ENCODE data around the gene SSBP3. TPM values are rescaled to one million over a fixed set of nuclear protein-coding genes. Genes with fewer than 3 reads are reported as not detected.
A peak's percentile ranks its signal among the peaks of the same experiment; 100 is the strongest.

Gene SSBP3
- total RNA-seq, 4 donors from 2014 or later: 19.0 to 35.2 (median 33.4) TPM

DNA sequence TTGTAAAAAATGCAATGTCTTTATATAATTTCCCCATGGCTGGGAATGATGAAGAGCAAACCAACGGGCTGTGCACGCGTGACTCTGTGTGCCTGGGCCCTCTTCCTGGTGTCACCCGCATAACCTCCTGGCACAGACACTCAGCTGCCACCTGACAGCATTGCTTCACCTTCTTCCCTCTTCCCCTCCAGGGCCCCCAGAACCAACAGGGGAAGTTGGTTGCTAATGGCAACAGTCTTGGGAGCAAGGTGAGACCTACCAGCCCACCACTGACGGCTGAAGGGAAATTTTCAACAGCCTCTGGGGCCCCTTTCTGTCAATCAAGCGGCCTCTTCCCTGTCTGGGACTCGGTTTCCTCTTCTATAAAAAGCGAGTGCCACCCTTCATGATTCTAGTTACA lies 33.2 kb downstream of the SSBP3 start:
- Histone ChIP-seq H3K27ac (no peak overlapping the region), H3K4me1 (peaks cover 0 to 55% (median 13%) of the 10 kb centered on the region in 4 donors), H3K9me3 (no peaks in the 10 kb centered on the region), H3K36me3 (peaks cover 0 to 6% (median 0%) of the 10 kb centered on the region in 3 donors), H3K27me3 (no peaks in the 10 kb centered on the region), H3K4me3 (no peak overlapping the region)
- TF ChIP-seq POLR2A (IDR thresholded peaks at IDR 0.05): no peak
- TF ChIP-seq, protein P1, sequence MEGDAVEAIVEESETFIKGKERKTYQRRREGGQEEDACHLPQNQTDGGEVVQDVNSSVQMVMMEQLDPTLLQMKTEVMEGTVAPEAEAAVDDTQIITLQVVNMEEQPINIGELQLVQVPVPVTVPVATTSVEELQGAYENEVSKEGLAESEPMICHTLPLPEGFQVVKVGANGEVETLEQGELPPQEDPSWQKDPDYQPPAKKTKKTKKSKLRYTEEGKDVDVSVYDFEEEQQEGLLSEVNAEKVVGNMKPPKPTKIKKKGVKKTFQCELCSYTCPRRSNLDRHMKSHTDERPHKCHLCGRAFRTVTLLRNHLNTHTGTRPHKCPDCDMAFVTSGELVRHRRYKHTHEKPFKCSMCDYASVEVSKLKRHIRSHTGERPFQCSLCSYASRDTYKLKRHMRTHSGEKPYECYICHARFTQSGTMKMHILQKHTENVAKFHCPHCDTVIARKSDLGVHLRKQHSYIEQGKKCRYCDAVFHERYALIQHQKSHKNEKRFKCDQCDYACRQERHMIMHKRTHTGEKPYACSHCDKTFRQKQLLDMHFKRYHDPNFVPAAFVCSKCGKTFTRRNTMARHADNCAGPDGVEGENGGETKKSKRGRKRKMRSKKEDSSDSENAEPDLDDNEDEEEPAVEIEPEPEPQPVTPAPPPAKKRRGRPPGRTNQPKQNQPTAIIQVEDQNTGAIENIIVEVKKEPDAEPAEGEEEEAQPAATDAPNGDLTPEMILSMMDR (IDR thresholded peaks at IDR 0.05): no peak
- no peak for DNase-seq

DNA sequence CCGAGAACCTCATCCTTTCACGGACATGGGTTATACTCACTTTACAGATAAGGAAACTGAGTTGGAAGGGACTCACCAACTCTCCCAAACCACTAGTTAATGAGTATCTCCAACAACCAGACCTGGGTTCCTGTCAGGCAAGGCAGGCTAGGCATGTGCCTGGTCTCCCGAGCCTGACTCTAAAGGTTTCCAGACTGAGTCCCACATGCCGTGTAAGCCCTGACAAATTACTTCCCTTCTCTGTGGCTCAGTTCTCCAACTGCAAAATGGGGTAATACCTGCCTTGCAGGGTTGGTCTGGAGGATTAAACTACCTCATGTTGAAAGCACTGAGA lies 34.3 kb downstream of the SSBP3 start:
- Histone ChIP-seq H3K27ac (peak overlapping the region in 1 of 4 donors; percentile 45), H3K4me1 (peaks cover 0 to 45% (median 9%) of the 10 kb centered on the region in 4 donors)

DNA sequence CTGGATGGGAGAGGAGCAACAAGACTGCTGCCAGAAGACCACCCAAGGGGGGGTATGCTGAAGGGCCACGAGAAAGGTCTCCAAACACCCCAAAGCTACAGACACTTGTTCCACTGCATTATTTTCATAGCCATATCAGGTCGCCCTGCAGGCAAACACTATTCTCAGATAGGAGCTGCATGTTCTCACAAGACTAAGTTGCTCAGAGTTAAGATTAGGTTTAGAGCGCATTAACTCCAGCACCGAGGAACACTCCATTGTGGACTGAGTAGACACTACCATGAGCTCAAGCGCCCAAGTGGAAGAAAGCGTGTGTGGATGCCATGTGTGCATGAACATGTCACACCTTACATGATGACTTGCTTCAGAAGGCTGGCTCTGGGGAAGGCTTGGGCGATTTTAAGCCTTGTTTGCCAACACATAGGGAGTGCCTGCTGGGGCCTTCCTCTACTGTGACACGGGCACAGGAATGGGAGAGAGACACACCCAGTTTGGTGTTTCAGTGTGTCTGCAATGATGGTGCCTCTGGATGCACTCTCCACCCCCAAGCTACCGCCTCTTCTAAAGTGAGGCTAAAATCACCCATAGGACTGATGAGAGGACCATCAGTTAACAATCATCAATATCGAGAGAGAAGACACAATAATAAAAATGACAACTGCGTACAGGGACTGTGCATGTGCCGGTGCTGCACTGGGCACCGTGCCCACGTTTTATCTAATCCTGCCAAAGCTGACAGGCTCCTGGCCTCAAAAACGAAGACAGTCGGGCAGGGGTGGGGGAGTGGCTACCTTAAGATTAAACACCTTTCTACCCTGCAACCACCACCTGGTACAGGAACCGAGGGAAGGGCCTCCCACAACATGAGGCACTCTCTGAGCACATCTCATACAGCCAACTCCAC lies 34.9 kb downstream of the SSBP3 start:
- peak overlapping the region in 1 of 4 donors; percentile 45 for H3K27ac ChIP-seq

More for the DNA sequence above, 34.3 kb downstream of the SSBP3 start:
- no peak for TF ChIP-seq POLR2A (IDR thresholded peaks at IDR 0.05)
- TF ChIP-seq, protein P1 (IDR thresholded peaks at IDR 0.05): no peak
- Histone ChIP-seq H3K9me3 (no peaks in the 10 kb centered on the region), H3K4me3 (no peak overlapping the region), H3K36me3 (peaks cover 0 to 6% (median 0%) of the 10 kb centered on the region in 3 donors), H3K27me3 (no peaks in the 10 kb centered on the region)
- no peak for DNase-seq

DNA sequence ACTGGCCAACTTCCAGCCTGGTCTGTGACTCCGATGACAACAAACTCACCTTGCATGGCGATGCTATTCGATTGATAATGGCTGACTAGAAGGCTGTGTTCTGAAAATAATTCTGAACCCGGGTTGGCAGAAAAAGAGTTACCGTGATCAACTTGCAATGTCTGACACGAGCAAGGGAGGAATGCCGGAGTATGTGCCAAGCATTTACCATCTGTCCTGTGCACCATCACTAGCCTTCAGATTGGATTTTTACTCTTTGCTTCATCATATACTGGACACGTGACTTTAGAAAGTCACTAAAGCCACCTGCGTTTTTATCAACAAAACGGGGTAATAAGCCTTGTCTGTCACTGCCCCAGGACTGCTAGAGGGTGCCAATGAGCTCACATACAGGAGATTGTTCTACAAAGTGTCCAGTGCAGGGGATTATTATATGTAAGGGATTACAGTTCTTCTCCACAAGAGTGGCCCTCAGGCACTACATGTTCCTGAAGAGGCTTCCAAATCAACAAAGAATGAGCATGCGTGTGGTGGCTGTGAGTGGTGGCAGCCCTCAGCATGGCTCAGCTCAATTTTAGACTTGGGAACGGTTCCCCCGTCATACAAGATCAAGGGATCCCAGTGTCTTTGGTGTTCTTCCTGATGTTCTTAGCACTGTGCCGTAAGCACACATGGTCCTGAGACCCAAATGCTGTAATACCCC lies 35.8 kb downstream of the SSBP3 start:
- Histone ChIP-seq H3K9me3 (no peaks in the 10 kb centered on the region), H3K27ac (peak overlapping the region in 1 of 4 donors; percentile 0), H3K4me1 (peaks cover 0 to 38% (median 7%) of the 10 kb centered on the region in 4 donors), H3K36me3 (peaks cover 0 to 6% (median 0%) of the 10 kb centered on the region in 3 donors), H3K4me3 (no peak overlapping the region), H3K27me3 (no peaks in the 10 kb centered on the region)
- DNase-seq: no peak
- TF ChIP-seq, protein P1 (IDR thresholded peaks at IDR 0.05): no peak
- TF ChIP-seq POLR2A (IDR thresholded peaks at IDR 0.05): no peak

More for the DNA sequence above, 34.9 kb downstream of the SSBP3 start:
- no peaks in the 10 kb centered on the region for H3K27me3 ChIP-seq
- TF ChIP-seq POLR2A (IDR thresholded peaks at IDR 0.05): no peak
- peak in 1 of 3 donors; percentile 57 for DNase-seq
- no peak overlapping the region for H3K4me3 ChIP-seq
- no peaks in the 10 kb centered on the region for H3K9me3 ChIP-seq
- peaks cover 0 to 6% (median 0%) of the 10 kb centered on the region in 3 donors for H3K36me3 ChIP-seq
- H3K4me1 ChIP-seq: peaks cover 0 to 39% (median 7%) of the 10 kb centered on the region in 4 donors

DNA sequence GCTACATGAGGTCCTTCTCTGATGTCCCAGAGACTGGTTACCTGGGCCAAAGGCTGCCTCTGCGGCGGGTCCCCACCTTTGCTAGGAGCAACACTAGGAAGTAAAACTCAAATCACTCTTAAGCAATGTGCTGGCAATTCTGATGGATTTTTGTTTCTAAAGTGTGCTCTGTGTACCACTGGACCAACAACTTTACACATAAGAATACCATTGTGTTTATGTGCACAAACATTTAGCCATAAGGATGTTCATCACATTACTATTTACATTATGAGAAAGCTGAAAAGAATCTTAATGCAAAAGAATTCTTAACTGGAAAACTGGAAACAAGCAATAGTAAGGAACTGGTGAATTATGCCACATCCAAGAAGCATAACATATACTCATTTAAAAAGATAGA lies 38.6 kb downstream of the SSBP3 start:
- Histone ChIP-seq H3K9me3 (no peaks in the 10 kb centered on the region), H3K4me1 (peaks cover 0 to 34% (median 5%) of the 10 kb centered on the region in 4 donors), H3K36me3 (peaks cover 0 to 6% (median 0%) of the 10 kb centered on the region in 3 donors), H3K27me3 (no peaks in the 10 kb centered on the region), H3K27ac (no peak overlapping the region), H3K4me3 (no peak overlapping the region)
- DNase-seq: no peak
- no peak for TF ChIP-seq POLR2A (IDR thresholded peaks at IDR 0.05)
- TF ChIP-seq, protein P1 (IDR thresholded peaks at IDR 0.05): no peak
